H1 (cell line): ENCODE results near the gene FGL2. TPM values are rescaled to one million over a fixed set of nuclear protein-coding genes. Genes with fewer than 3 reads are reported as not detected.
"Not testable (repeated sequence)": the region's sequence is repeated elsewhere in the genome, so short reads cannot be mapped to it uniquely, and the experiment has no call there.

Experiments
- CTCF ChIA-PET: fragments of 300-600 bp; sonication (Branson Sonifier 250); formaldehyde crosslinking; loops from one replicate; lab custom pipeline; 2021; ENCODE audit not compliant: partially characterized antibody; lab: Charles Lee
- POLR2A ChIA-PET: fragments of 300-600 bp; sonication (Branson Sonifier 250); formaldehyde crosslinking; loops from one replicate; lab custom pipeline; 2021; ENCODE audit warnings: inconsistent platforms; ENCODE audit not compliant: partially characterized antibody; lab: Charles Lee
- DNase-seq, 2 experiments: peaks; one replicate each; pipeline versions ENCODE4 v3.0.0 to v3.0.0-alpha.2; 2010 to 2022; ENCODE audit warnings: low spot score in 2 of 2, low read depth in 1 of 2, mixed read lengths in 1 of 2
- FAIRE-seq: peaks from 2 replicates; lab custom pipeline; 2011; peaks lifted over from hg19 to GRCh38; lab: Jason Lieb, UNC
- H2AFZ ChIP-seq: 2 replicates; pipeline ENCODE4 v1.8.1; 2012; ENCODE audit warnings: low read length, inconsistent platforms
- H2AK5ac ChIP-seq: 2 replicates; pipeline ENCODE4 v1.6.1; 2013; ENCODE audit warnings: low read depth, low read length
- H2BK120ac ChIP-seq: replicated peaks from 2 replicates; pipeline ENCODE3; 2013; ENCODE audit warnings: low read depth, low read length, inconsistent platforms
- H2BK12ac ChIP-seq: 2 replicates; pipeline ENCODE4 v1.6.1; 2013; ENCODE audit warnings: low read depth, low read length
- H2BK15ac ChIP-seq: 2 replicates; pipeline ENCODE4 v1.6.1; 2013; ENCODE audit warnings: low read length
- H2BK20ac ChIP-seq: 2 replicates; pipeline ENCODE4 v1.6.1; 2013; ENCODE audit warnings: low read length
- H2BK5ac ChIP-seq: 2 replicates; pipeline ENCODE4 v1.6.1; 2013; ENCODE audit warnings: low read depth, low read length
- H3K14ac ChIP-seq: 2 replicates; pipeline ENCODE4 v1.6.1; 2013; ENCODE audit warnings: inconsistent platforms; ENCODE audit not compliant: insufficient read length
- H3K18ac ChIP-seq: 2 replicates; pipeline ENCODE4 v1.6.1; 2013; ENCODE audit warnings: low read length; ENCODE audit errors: extremely low read depth
- H3K23ac ChIP-seq: 2 replicates; pipeline ENCODE4 v1.6.1; 2013; ENCODE audit warnings: inconsistent platforms; ENCODE audit not compliant: insufficient read length
- H3K23me2 ChIP-seq: 2 replicates; pipeline ENCODE4 v1.6.1; 2013; ENCODE audit warnings: low read depth, low read length
- H3K27ac ChIP-seq: 2 replicates; pipeline ENCODE4 v1.6.1; 2011; ENCODE audit warnings: low read depth, low read length, inconsistent platforms
- H3K27me3 ChIP-seq, 4 experiments: replicated peaks in 1 of 4; 1 replicate in 1 of 4; 2 replicates in 3 of 4; pipeline versions ENCODE4 v1.6.1 to v1.8.1; 2011 to 2013; ENCODE audit warnings: low read length in 3 of 4, mild to moderate bottlenecking in 3 of 4, inconsistent platforms in 2 of 4, mixed read lengths in 2 of 4, moderate library complexity in 1 of 4; ENCODE audit not compliant: control insufficient read depth in 3 of 4, insufficient read depth in 3 of 4; ENCODE audit errors: extremely low read depth in 1 of 4
- H3K36me3 ChIP-seq, 4 experiments: 2 replicates each; pipeline versions ENCODE4 v1.6.1 to v1.8.1; 2011 to 2013; ENCODE audit warnings: mild to moderate bottlenecking in 4 of 4, low read length in 3 of 4, moderate library complexity in 2 of 4, control low read depth in 1 of 4, inconsistent platforms in 1 of 4; ENCODE audit not compliant: insufficient read depth in 4 of 4, control insufficient read depth in 2 of 4
- H3K4ac ChIP-seq: replicated peaks from 2 replicates; pipeline ENCODE3; 2013; ENCODE audit warnings: low read length, low read depth, mixed read lengths, inconsistent platforms; ENCODE audit not compliant: insufficient read length
- H3K4me1 ChIP-seq, 4 experiments: replicated peaks in 1 of 4; 1 replicate in 1 of 4; 2 replicates in 3 of 4; pipeline versions ENCODE4 v1.6.1 to v1.8.1; 2011 to 2013; ENCODE audit warnings: low read length in 3 of 4, inconsistent platforms in 2 of 4, mixed read lengths in 1 of 4; ENCODE audit not compliant: insufficient read depth in 4 of 4, control insufficient read depth in 3 of 4
- H3K4me2 ChIP-seq, 2 experiments: 2 replicates each; pipeline versions ENCODE4 v1.6.1 to v1.8.1; 2011 to 2013; ENCODE audit warnings: low read depth in 2 of 2, low read length in 2 of 2, control low read depth in 1 of 2, inconsistent platforms in 1 of 2, mild to moderate bottlenecking in 1 of 2; ENCODE audit not compliant: insufficient read depth in 1 of 2
- H3K4me3 ChIP-seq, 4 experiments: fragments of 200-600, 300-600 bp in 1 of 4; sonication (generic), shearing (Covaris generic), sonication (Bioruptor Twin) in 1 of 4; 2 replicates each; pipeline versions ENCODE4 v1.5.1 to v1.8.1; 2011 to 2016; ENCODE audit warnings: low read length in 4 of 4, low read depth in 3 of 4, control low read depth in 2 of 4, inconsistent platforms in 2 of 4, mild to moderate bottlenecking in 2 of 4, mixed read lengths in 1 of 4, moderate library complexity in 1 of 4; ENCODE audit not compliant: insufficient read depth in 2 of 4; ENCODE audit errors: extremely low read depth in 1 of 4
- H3K56ac ChIP-seq: replicated peaks from 2 replicates; pipeline ENCODE3; 2013; ENCODE audit warnings: low read depth, mild to moderate bottlenecking, mixed read lengths, low read length, inconsistent platforms; ENCODE audit not compliant: insufficient read length
- H3K79me1 ChIP-seq: 2 replicates; pipeline ENCODE4 v1.6.1; 2013; ENCODE audit warnings: low read depth, low read length, control low read depth
- H3K79me2 ChIP-seq, 2 experiments: 2 replicates each; pipeline versions ENCODE4 v1.6.1 to v1.8.1; 2012 to 2013; ENCODE audit warnings: low read length in 2 of 2, mild to moderate bottlenecking in 2 of 2, inconsistent platforms in 1 of 2; ENCODE audit not compliant: insufficient read depth in 2 of 2, control insufficient read depth in 1 of 2
- H3K9ac ChIP-seq, 4 experiments: replicated peaks in 1 of 4; 1 replicate in 1 of 4; 2 replicates in 3 of 4; pipeline versions ENCODE4 v1.6.1 to v1.8.1; 2011 to 2013; ENCODE audit warnings: low read depth in 3 of 4, low read length in 3 of 4, control low read depth in 2 of 4, mild to moderate bottlenecking in 2 of 4, moderate library complexity in 2 of 4, inconsistent platforms in 1 of 4; ENCODE audit errors: extremely low read depth in 1 of 4
- H3K9me3 ChIP-seq, 2 experiments: 2 replicates each; pipeline versions ENCODE4 v1.6.1 to v1.8.1; 2012 to 2013; ENCODE audit warnings: mild to moderate bottlenecking in 2 of 2, moderate library complexity in 2 of 2, control low read depth in 1 of 2, inconsistent platforms in 1 of 2, low read depth in 1 of 2, low read length in 1 of 2, mixed read lengths in 1 of 2; ENCODE audit not compliant: insufficient read depth in 2 of 2
- H4K20me1 ChIP-seq, 2 experiments: replicated peaks in 1 of 2; 2 replicates each; pipeline versions ENCODE3 to v1.8.1; 2011 to 2013; ENCODE audit warnings: inconsistent platforms in 2 of 2, low read length in 2 of 2, mild to moderate bottlenecking in 1 of 2; ENCODE audit not compliant: insufficient read depth in 2 of 2, control insufficient read depth in 1 of 2
- H4K5ac ChIP-seq: 2 replicates; pipeline ENCODE4 v1.6.1; 2013; ENCODE audit warnings: low read length, low read depth, mixed read lengths, inconsistent platforms; ENCODE audit not compliant: insufficient read length
- H4K8ac ChIP-seq: 2 replicates; pipeline ENCODE4 v1.8.0; 2013; ENCODE audit warnings: mild to moderate bottlenecking, moderate library complexity, low read length, inconsistent platforms; ENCODE audit not compliant: insufficient read depth; ENCODE audit errors: extremely low read depth
- H4K91ac ChIP-seq: replicated peaks from 2 replicates; pipeline ENCODE3; 2013; ENCODE audit warnings: low read length, mixed read lengths, inconsistent platforms; ENCODE audit not compliant: insufficient read length
- WGBS, 2 experiments: shearing (Covaris generic) in 1 of 2; methylation state at CpG; one replicate each; pipeline versions ENCODE4 v1.1.6 to v1.1.7; 2013 to 2015; ENCODE audit warnings: low lambda C conversion rate in 2 of 2, mixed read lengths in 2 of 2, inconsistent platforms in 1 of 2, low coverage in 1 of 2, missing lambda C conversion rate in 1 of 2; ENCODE audit not compliant: insufficient replicate concordance in 2 of 2, insufficient coverage in 1 of 2, insufficient read length in 1 of 2; ENCODE audit errors: extremely low coverage in 1 of 2, missing lambda C conversion rate in 1 of 2; 5-methylcytosine and 5-hydroxymethylcytosine counted together
- polyA plus RNA-seq, 7 experiments: library from polyadenylated mRNA; depleted of rRNA in 3 of 7; stranded (reverse) in 5 of 7; unstranded in 2 of 7; fragments of >200 nt in 5 of 7; fragments of 200-250 nt in 2 of 7; gene quantifications; 1 replicate in 5 of 7; 2 replicates in 1 of 7; 4 replicates in 1 of 7; pipeline versions ENCODE4 v1.2.1 to v1.2.3, GENCODE V29; 2011 to 2013; ENCODE audit warnings: missing spikeins in 2 of 7, mixed read lengths in 2 of 7
- total RNA-seq: library from RNA; stranded (reverse); fragmentation: NEBNext Ultra II Directional; extraction: Animal tissue kit (Norgen Biotek cat#: 25700); gene quantifications from 2 replicates; pipeline ENCODE4 v1.2.1, GENCODE V29; 2021

FGL2 gene
- total and polyA plus RNA-seq, 2 of the 8 experiments (the other 6 are each of a cell fraction or from before 2014, with no cell fraction given), result not detected

DNA sequence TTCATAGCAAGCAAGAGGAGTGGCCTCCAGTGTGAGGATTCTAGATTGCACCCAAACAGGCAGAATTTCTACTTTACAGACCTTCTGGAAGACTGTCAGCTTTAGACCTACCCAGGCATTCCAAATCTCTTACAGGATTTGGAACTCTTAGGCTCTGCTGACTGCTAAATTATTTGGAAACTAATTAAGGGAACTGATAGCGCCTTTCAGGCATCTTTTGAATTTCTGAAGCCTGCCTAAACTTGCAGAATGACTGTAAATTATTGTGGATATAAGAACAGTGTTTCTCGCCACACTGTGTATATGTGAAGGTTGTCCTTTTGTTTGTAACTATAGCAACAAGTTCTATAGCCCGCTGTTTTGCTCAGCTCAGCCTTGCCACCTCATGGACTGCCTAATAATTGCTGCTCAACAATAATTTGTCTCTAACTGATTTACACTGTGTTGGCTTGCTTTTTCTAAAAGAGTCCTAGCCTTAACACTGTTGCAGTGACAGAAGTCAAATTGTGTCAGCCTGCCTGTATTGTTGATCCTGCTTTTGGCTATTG lies 44.6 kb downstream of the FGL2 start:
- H3K56ac ChIP-seq, H3K36me3 ChIP-seq, H3K9ac ChIP-seq, H2AFZ ChIP-seq, H3K23me2 ChIP-seq, H2BK5ac ChIP-seq, H3K23ac ChIP-seq, H2BK12ac ChIP-seq, H4K91ac ChIP-seq, H2AK5ac ChIP-seq, H2BK120ac ChIP-seq, H3K79me1 ChIP-seq, H2BK15ac ChIP-seq, H4K8ac ChIP-seq, H3K4me1 ChIP-seq, H3K4me2 ChIP-seq, H4K20me1 ChIP-seq, H3K4ac ChIP-seq, CTCF ChIA-PET, H3K18ac ChIP-seq, H4K5ac ChIP-seq, H3K9me3 ChIP-seq, POLR2A ChIA-PET, H3K14ac ChIP-seq, H2BK20ac ChIP-seq, H3K27ac ChIP-seq, H3K27me3 ChIP-seq, DNase-seq, H3K79me2 ChIP-seq, H3K4me3 ChIP-seq: not testable (repeated sequence)
- peak; percentile 50 for FAIRE-seq
- WGBS, 2 experiments, result 69% methylated on average over 3 of the region's 3 CpGs; no CpG with 5 or more reads in 1 of the 2 experiments

DNA sequence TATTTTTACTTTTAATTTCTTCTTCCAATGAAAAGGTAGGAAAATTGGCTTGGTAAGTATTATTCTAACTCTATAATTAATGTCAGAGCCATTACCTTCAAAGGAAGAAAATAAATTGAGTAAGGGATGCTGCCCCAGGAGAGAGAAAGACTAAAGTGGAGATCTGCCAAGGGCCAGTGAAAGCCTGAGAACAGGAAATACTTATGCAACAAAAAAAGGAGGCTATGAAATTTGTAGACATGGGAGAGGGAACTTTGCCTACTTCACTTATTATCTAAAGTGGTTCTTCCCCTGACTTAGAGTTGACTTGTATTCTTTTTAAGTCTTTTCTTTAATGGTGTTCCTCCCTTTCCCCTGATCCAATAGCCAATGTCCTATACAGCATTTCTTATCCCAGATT lies 47.4 kb downstream of the FGL2 start:
- H3K9me3 ChIP-seq, H3K4me2 ChIP-seq, H2BK15ac ChIP-seq, H4K5ac ChIP-seq, DNase-seq, H3K14ac ChIP-seq, FAIRE-seq, H2BK12ac ChIP-seq, H3K4ac ChIP-seq, H2BK120ac ChIP-seq, H3K27ac ChIP-seq, H2AK5ac ChIP-seq, H2BK5ac ChIP-seq, H3K56ac ChIP-seq, H4K8ac ChIP-seq, H4K91ac ChIP-seq, H2BK20ac ChIP-seq, H3K9ac ChIP-seq, H3K4me1 ChIP-seq, H2AFZ ChIP-seq, H3K23me2 ChIP-seq, CTCF ChIA-PET, H3K18ac ChIP-seq, H3K79me1 ChIP-seq, H3K36me3 ChIP-seq, POLR2A ChIA-PET, H3K23ac ChIP-seq, H4K20me1 ChIP-seq, H3K4me3 ChIP-seq, H3K79me2 ChIP-seq, H3K27me3 ChIP-seq: not testable (repeated sequence)
